H1 (cell line): Measurements from ENCODE around the gene POLR2H. TPM values are rescaled to one million over a fixed set of nuclear protein-coding genes. Genes with fewer than 3 reads are reported as not detected.

Experiments used
- CREB1 ChIP-seq: IDR thresholded peaks from 2 replicates; pipeline ENCODE4 v1.6.1; 2012; ENCODE audit warnings: inconsistent platforms
- POU5F1 ChIP-seq: IDR thresholded peaks from 2 replicates; pipeline ENCODE4 v1.6.1; 2011; ENCODE audit warnings: low read depth, mild to moderate bottlenecking, low read length, moderate library complexity
- polyA plus RNA-seq, 7 experiments: library from polyadenylated mRNA; depleted of rRNA in 3 of 7; stranded (reverse) in 5 of 7; unstranded in 2 of 7; fragments of >200 nt in 5 of 7; fragments of 200-250 nt in 2 of 7; gene quantifications; 1 replicate in 5 of 7; 2 replicates in 1 of 7; 4 replicates in 1 of 7; pipeline versions ENCODE4 v1.2.1 to v1.2.3, GENCODE V29; 2011 to 2013; ENCODE audit warnings: missing spikeins in 2 of 7, mixed read lengths in 2 of 7
- total RNA-seq: library from RNA; stranded (reverse); fragmentation: NEBNext Ultra II Directional; extraction: Animal tissue kit (Norgen Biotek cat#: 25700); gene quantifications from 2 replicates; pipeline ENCODE4 v1.2.1, GENCODE V29; 2021
- TF ChIP-seq, protein P1 (sequence below): fragments of 300-600 bp; sonication (generic); IDR thresholded peaks from 2 replicates; pipeline ENCODE4 v1.7.1; 2012; ENCODE audit warnings: low read length, moderate library complexity, mild to moderate bottlenecking, inconsistent platforms; ENCODE audit not compliant: insufficient replicate concordance
- TF ChIP-seq, protein P2 (sequence below): IDR thresholded peaks from 2 replicates; pipeline ENCODE4 v1.6.1; 2011; ENCODE audit warnings: low read depth, mild to moderate bottlenecking, low read length; ENCODE audit not compliant: insufficient read depth

POLR2H gene
- total and polyA plus RNA-seq, 2 of the 8 experiments (the other 6 are each of a cell fraction or from before 2014, with no cell fraction given) = 113 to 335 TPM

DNA sequence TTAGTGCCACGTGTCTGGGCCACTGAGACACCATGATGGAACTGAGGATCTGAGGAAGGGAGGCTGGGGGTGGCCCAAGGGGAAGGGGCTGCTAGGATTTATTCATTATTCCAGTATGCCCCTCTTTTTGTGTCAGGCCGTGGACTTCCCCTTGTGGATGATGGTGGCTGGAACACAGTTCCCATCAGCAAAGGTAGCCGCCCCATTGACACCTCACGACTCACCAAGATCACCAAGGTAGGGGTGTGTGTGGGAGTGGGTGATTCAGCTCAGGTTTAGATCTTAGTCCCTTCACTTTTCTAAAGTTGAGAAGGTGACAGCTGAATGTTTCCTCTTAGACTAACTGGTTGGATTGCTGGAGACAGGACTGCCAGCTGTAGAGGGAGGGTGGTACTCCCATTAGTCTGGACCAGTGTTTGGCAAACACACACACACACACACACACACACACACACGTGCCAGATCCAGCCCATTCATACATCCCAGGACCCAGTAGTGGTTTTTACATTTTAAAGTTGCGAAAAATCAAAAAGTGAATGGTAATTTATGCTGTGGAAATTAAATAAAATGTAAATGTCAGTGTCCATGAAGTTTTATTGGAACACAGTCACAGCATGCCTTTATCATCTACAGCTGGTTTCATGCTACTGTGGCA lies 35.7 kb upstream of the POLR2H start (continued):
- TF ChIP-seq, protein P1, sequence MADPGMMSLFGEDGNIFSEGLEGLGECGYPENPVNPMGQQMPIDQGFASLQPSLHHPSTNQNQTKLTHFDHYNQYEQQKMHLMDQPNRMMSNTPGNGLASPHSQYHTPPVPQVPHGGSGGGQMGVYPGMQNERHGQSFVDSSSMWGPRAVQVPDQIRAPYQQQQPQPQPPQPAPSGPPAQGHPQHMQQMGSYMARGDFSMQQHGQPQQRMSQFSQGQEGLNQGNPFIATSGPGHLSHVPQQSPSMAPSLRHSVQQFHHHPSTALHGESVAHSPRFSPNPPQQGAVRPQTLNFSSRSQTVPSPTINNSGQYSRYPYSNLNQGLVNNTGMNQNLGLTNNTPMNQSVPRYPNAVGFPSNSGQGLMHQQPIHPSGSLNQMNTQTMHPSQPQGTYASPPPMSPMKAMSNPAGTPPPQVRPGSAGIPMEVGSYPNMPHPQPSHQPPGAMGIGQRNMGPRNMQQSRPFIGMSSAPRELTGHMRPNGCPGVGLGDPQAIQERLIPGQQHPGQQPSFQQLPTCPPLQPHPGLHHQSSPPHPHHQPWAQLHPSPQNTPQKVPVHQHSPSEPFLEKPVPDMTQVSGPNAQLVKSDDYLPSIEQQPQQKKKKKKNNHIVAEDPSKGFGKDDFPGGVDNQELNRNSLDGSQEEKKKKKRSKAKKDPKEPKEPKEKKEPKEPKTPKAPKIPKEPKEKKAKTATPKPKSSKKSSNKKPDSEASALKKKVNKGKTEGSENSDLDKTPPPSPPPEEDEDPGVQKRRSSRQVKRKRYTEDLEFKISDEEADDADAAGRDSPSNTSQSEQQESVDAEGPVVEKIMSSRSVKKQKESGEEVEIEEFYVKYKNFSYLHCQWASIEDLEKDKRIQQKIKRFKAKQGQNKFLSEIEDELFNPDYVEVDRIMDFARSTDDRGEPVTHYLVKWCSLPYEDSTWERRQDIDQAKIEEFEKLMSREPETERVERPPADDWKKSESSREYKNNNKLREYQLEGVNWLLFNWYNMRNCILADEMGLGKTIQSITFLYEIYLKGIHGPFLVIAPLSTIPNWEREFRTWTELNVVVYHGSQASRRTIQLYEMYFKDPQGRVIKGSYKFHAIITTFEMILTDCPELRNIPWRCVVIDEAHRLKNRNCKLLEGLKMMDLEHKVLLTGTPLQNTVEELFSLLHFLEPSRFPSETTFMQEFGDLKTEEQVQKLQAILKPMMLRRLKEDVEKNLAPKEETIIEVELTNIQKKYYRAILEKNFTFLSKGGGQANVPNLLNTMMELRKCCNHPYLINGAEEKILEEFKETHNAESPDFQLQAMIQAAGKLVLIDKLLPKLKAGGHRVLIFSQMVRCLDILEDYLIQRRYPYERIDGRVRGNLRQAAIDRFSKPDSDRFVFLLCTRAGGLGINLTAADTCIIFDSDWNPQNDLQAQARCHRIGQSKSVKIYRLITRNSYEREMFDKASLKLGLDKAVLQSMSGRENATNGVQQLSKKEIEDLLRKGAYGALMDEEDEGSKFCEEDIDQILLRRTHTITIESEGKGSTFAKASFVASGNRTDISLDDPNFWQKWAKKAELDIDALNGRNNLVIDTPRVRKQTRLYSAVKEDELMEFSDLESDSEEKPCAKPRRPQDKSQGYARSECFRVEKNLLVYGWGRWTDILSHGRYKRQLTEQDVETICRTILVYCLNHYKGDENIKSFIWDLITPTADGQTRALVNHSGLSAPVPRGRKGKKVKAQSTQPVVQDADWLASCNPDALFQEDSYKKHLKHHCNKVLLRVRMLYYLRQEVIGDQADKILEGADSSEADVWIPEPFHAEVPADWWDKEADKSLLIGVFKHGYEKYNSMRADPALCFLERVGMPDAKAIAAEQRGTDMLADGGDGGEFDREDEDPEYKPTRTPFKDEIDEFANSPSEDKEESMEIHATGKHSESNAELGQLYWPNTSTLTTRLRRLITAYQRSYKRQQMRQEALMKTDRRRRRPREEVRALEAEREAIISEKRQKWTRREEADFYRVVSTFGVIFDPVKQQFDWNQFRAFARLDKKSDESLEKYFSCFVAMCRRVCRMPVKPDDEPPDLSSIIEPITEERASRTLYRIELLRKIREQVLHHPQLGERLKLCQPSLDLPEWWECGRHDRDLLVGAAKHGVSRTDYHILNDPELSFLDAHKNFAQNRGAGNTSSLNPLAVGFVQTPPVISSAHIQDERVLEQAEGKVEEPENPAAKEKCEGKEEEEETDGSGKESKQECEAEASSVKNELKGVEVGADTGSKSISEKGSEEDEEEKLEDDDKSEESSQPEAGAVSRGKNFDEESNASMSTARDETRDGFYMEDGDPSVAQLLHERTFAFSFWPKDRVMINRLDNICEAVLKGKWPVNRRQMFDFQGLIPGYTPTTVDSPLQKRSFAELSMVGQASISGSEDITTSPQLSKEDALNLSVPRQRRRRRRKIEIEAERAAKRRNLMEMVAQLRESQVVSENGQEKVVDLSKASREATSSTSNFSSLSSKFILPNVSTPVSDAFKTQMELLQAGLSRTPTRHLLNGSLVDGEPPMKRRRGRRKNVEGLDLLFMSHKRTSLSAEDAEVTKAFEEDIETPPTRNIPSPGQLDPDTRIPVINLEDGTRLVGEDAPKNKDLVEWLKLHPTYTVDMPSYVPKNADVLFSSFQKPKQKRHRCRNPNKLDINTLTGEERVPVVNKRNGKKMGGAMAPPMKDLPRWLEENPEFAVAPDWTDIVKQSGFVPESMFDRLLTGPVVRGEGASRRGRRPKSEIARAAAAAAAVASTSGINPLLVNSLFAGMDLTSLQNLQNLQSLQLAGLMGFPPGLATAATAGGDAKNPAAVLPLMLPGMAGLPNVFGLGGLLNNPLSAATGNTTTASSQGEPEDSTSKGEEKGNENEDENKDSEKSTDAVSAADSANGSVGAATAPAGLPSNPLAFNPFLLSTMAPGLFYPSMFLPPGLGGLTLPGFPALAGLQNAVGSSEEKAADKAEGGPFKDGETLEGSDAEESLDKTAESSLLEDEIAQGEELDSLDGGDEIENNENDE = no peak
- TF ChIP-seq, protein P2, sequence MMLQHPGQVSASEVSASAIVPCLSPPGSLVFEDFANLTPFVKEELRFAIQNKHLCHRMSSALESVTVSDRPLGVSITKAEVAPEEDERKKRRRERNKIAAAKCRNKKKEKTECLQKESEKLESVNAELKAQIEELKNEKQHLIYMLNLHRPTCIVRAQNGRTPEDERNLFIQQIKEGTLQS = no peak
- TF ChIP-seq CREB1 = no peak
- no peak for TF ChIP-seq POU5F1
